Left lung (tissue), 10 donors: ENCODE measurements around the gene ARHGAP8. TPM values are rescaled to one million over a fixed set of nuclear protein-coding genes. Genes with fewer than 3 reads are reported as not detected.

Source experiments
- ATAC-seq: fragments of 200-7000 bp; cut with Tn5 transposase; one replicate; pipeline ENCODE4 v1.9.1; 2020; ENCODE audit warnings: moderate library complexity
- DNase-seq, 4 donors: peaks; one replicate each; pipeline ENCODE4 v3.0.0-alpha.2; 2013 to 2020
- H3K27ac ChIP-seq, 2 donors: fragments of 200-600 bp; sonication (generic) in 1 of 2; one replicate each; pipeline versions ENCODE4 v1.5.0 to v1.8.0; 2020 to 2021
- H3K27me3 ChIP-seq, 2 donors: fragments of 200-600 bp; sonication (generic) in 1 of 2; one replicate each; pipeline versions ENCODE4 v1.5.0 to v1.8.0; 2020 to 2021
- H3K36me3 ChIP-seq, 2 donors: fragments of 200-600 bp; sonication (generic) in 1 of 2; one replicate each; pipeline versions ENCODE4 v1.5.0 to v1.8.0; 2020 to 2021
- H3K4me1 ChIP-seq, 2 donors: fragments of 200-600 bp; one replicate each; pipeline ENCODE4 v1.8.0; 2021
- H3K4me3 ChIP-seq, 2 donors: fragments of 200-600 bp; sonication (generic) in 1 of 2; one replicate each; pipeline versions ENCODE4 v1.5.0 to v1.8.0; 2020 to 2021; ENCODE audit warnings: mild to moderate bottlenecking in 1 of 2
- H3K9me3 ChIP-seq, 2 donors: fragments of 200-600 bp; sonication (generic) in 1 of 2; one replicate each; pipeline versions ENCODE4 v1.5.0 to v1.8.0; 2020 to 2021
- CTCF ChIP-seq, 2 donors: fragments of 200-600 bp; sonication (generic) in 1 of 2; IDR thresholded peaks; one replicate each; pipeline versions ENCODE4 v1.5.0 to v1.8.0; 2021; ENCODE audit warnings: antibody characterized with exemption in 2 of 2
- intact Hi-C, 2 donors: fragments of 100-400 bp; cut with DNase I; formaldehyde crosslinking; loops; one replicate each; pipeline versions ENCODE4 v1.11.2 to v1.14.2; 2022
- polyA plus RNA-seq, 6 donors: library from polyadenylated mRNA; unstranded; fragments of 120-200 nt; gene quantifications; one replicate each; pipeline ENCODE4 v1.2.1, GENCODE V29; 2013; ENCODE audit not compliant: insufficient read length in 6 of 6
- total RNA-seq, 2 donors: library from RNA; stranded (reverse); fragmentation: NEBNext Ultra II Directional; extraction: Animal tissue kit (Norgen Biotek cat#: 25700); gene quantifications; one replicate each; pipeline ENCODE4 v1.2.1, GENCODE V29; 2021
- donor health status: DM: no; HTN: yes; CAD: no.
- donor health status: DM: no; HTN: no; CAD: no.

Gene ARHGAP8
- total and polyA plus RNA-seq, 8 donors: 18.3 to 47.0 (median 35.0) TPM

GRCh38 chr22:44906248-44906936 lies 154.0 kb downstream of the ARHGAP8 start:
- Histone ChIP-seq H3K4me3 (no peak overlapping the region), H3K36me3 (no peaks in the 10 kb centered on the region), H3K27ac (no peak overlapping the region), H3K4me1 (no peaks in the 10 kb centered on the region), H3K9me3 (peaks cover 0 to 19% of the 10 kb centered on the region in 2 donors), H3K27me3 (peaks cover 0 to 37% of the 10 kb centered on the region in 2 donors)
- DNase-seq: no peak
- no peak for ATAC-seq
- no peak for TF ChIP-seq CTCF (IDR thresholded peaks at IDR 0.05)
- intact Hi-C loops: no loop called here

DNA sequence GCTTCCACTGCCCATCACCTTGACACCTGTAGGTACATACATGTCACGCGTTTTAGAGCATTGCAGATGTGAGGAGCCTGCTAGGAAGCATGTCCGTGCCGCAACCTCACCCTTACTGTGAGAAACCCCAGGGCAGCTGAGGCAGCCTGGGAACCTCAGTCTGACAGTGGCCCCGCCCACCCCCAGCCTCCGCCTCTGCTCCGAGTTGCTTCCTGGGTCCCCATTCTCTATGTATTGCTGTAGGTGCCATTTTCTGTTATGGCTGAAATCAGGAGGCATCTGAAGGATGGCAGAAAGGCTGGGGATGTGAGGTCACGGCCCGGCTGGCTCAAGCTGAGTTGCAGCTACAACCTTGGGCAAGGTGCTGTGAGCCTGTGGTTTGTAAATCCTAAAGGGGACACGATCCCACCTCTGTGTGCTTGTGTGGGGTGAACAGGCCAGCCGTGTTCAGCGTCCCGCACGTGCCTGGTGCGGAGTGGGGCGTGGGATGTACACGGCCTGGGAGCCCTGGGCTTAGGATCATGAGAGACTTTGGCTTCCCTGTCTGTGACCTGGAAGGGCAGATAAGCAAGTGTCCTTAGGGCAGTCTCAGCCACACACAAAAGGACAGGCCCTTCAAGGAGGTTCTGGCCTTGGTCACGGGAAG lies 154.7 kb downstream of the ARHGAP8 start:
- Histone ChIP-seq H3K9me3 (peaks cover 0 to 17% of the 10 kb centered on the region in 2 donors), H3K4me3 (no peak overlapping the region), H3K27me3 (peaks cover 0 to 36% of the 10 kb centered on the region in 2 donors), H3K4me1 (no peaks in the 10 kb centered on the region), H3K36me3 (no peaks in the 10 kb centered on the region), H3K27ac (no peak overlapping the region)
- no peak for TF ChIP-seq CTCF (IDR thresholded peaks at IDR 0.05)
- DNase-seq (no peak), ATAC-seq (no peak)
- intact Hi-C loops: no loop called here

DNA sequence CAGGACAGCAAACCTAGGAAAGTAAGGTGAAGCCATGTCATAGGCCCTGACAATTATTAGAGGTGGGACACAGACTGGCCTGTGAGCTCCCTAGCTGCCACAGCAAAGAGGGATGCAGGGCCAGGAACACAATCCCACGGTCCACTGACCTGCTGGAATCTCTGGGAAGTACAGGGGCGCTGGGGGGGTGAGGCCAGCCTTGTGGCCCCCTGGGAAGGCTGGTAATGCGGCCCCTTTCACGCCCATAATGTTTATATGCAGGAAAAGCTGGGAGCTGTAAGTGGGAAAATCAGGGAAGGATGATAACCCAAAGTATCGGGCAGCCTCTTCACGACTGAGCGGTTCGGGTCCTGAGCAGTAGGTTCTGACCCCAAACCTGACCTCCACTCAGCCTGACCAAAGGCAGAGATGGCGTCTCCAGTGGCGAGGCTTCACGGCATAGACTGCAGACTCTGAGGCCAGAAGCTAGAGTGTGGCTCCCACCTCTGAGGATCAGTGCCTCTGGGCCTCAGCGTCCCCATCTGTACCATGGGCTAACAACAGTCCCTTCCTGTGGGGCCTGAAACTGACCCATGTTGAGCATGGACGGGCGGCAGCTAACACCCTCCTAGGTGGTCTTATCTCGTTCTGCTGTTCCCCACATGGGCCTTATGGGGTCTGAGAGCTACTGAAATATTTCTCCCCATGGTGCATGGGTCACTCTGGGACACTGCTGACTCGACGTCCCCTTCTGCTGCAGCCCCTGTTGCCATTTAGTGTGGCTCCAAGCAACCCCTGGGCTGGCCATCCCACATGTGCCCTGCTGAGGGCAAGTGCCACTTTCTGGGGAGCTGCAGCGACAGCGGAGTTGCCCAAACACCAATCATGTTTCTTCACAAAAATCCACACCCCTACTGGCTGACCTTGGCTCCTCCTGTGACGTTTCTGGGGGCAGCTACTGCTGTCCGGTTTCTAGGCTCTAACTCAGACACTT lies 155.7 kb downstream of the ARHGAP8 start:
- intact Hi-C loops: no loop called here
- TF ChIP-seq CTCF (IDR thresholded peaks at IDR 0.05): no peak
- no peak for ATAC-seq

GRCh38 chr22:44909241-44909640 lies 156.9 kb downstream of the ARHGAP8 start:
- no peak for TF ChIP-seq CTCF (IDR thresholded peaks at IDR 0.05)
- peaks cover 0 to 37% of the 10 kb centered on the region in 2 donors for H3K27me3 ChIP-seq
- no peaks in the 10 kb centered on the region for H3K36me3 ChIP-seq
- H3K4me1 ChIP-seq: no peaks in the 10 kb centered on the region
- H3K4me3 ChIP-seq: no peak overlapping the region
- H3K27ac ChIP-seq: no peak overlapping the region
- no peak for DNase-seq
- H3K9me3 ChIP-seq: peaks cover 0 to 10% of the 10 kb centered on the region in 2 donors
- intact Hi-C loops: no loop called here
- no peak for ATAC-seq

More for the DNA sequence above, 155.7 kb downstream of the ARHGAP8 start:
- H3K4me3 ChIP-seq: no peak overlapping the region
- H3K27me3 ChIP-seq: peaks cover 0 to 32% of the 10 kb centered on the region in 2 donors
- no peak for DNase-seq
- peaks cover 0 to 10% of the 10 kb centered on the region in 2 donors for H3K9me3 ChIP-seq
- H3K36me3 ChIP-seq: no peaks in the 10 kb centered on the region
- no peaks in the 10 kb centered on the region for H3K4me1 ChIP-seq
- no peak overlapping the region for H3K27ac ChIP-seq

Other genes starting within 250 kb of the ARHGAP8 start
- gene PRR5, start 50.4 kb upstream of the ARHGAP8 start, total RNA-seq: 10 to 100 TPM in 1 of 2 donors, 1 to 10 TPM in 1; 7.1 to 11.0 TPM
- 10 to 100 TPM; 14.0 to 24.6 (median 21.1) TPM for gene PRR5, start 50.4 kb upstream of the ARHGAP8 start, polyA plus RNA-seq